ENCODE results near the gene LCN12. TPM values are rescaled to one million over a fixed set of nuclear protein-coding genes. Genes with fewer than 3 reads are reported as not detected.

Gene LCN12
- polyA plus RNA-seq, 1 of the 3 experiments (the other 2 are of a cell fraction) = 0.87 TPM

DNA sequence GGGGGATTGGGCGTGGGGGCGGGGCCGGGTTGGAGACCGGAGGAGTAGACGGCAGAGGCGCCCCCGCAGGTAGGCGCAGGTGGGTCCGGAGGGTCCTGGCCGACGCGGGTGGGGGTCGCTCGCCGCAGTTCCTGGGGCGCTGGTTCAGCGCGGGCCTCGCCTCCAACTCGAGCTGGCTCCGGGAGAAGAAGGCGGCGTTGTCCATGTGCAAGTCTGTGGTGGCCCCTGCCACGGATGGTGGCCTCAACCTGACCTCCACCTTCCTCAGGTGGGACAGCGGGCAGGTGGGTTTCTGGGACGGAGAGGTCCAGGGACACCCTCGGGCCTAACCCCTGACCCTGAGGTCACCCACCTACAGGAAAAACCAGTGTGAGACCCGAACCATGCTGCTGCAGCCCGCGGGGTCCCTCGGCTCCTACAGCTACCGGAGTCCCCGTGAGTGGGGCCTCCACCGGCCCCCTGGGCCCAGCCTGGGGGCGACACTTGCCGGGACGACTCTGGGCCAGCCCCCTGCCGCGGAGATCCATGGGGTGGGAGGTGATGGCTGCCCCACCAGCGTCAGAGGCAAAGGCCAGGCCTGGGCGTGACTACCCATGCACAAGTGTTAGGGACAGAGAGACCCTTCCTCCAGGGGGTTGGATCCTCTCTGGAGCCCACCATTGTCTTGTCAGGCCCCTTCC, 26.9 kb downstream of the LCN12 start:
- Histone ChIP-seq H3K36me3 (replicated peaks in 1 of 2; ENCODE audit: control insufficient read depth in 1 of 2, insufficient read depth in 2 of 2, low read length in 1 of 2) (no peaks in the 10 kb centered on the region), H3F3A (replicated peaks; ENCODE audit: insufficient read depth) (peaks cover 4% of the 10 kb centered on the region), H4K20me1 (ENCODE audit: insufficient read depth) (no peaks in the 10 kb centered on the region), H3K9me3 (no peaks in the 10 kb centered on the region), H3K79me2 (ENCODE audit: insufficient read depth) (no peaks in the 10 kb centered on the region), H3K4me2 (no peak overlapping the region), H3K9ac (no peak overlapping the region), H3K4me1 (ENCODE audit: control insufficient read depth in 1 of 2, insufficient read depth in 2 of 2, low read depth in 1 of 2, low read length in 1 of 2) (peaks cover 0 to 28% of the 10 kb centered on the region in 2 experiments; a peak in 1 of 4 replicates), H3K9me2 (no peaks in the 10 kb centered on the region), H3K4me3 (ENCODE audit: low read depth in 2 of 2, low read length in 1 of 2) (no peak overlapping the region), H2AFZ (ENCODE audit: low read depth) (no peak overlapping the region), H3K27me3 (ENCODE audit: insufficient read depth) (no peaks in the 10 kb centered on the region), H3K27ac (ENCODE audit: low read depth in 2 of 2, low read length in 1 of 2) (no peak overlapping the region)
- ChIA-PET CTCF (interaction anchor here (1.4 to 1.8 kb wide), 2 partner anchors 31 to 55 kb away, joined by 4 to 9 read pairs; no protein-coding TSS in a partner anchor), POLR2A (no interaction called here)
- TF ChIP-seq TCF12 (IDR thresholded peaks at IDR 0.05) (no peak), SIN3A (IDR thresholded peaks at IDR 0.05; ENCODE audit: borderline replicate concordance, low read depth, low read length) (no peak), FOSL2 (IDR thresholded peaks at IDR 0.05; ENCODE audit: borderline replicate concordance, low read depth) (no peak), YY1 (IDR thresholded peaks at IDR 0.05; ENCODE audit: low read depth) (no peak), CTCF (IDR thresholded peaks at IDR 0.05) (no peak), TAF1 (IDR thresholded peaks at IDR 0.05; ENCODE audit: borderline replicate concordance, low read depth, low read length) (no peak), EP300 (IDR thresholded peaks at IDR 0.05; ENCODE audit: borderline replicate concordance in 1 of 2, low read depth in 1 of 2, low read length in 1 of 2) (no peak)
- no peak for DNase-seq
- WGBS (ENCODE audit: low lambda C conversion rate) = no CpG with 5 or more reads among the region's 41 CpGs

- Histone ChIP-seq H3K4me2 (no peak overlapping the region), H3K79me2 (ENCODE audit: insufficient read depth) (no peaks in the 10 kb centered on the region), H2AFZ (ENCODE audit: low read depth) (no peak overlapping the region), H3K9ac (no peak overlapping the region), H3K9me2 (no peaks in the 10 kb centered on the region), H3K27me3 (ENCODE audit: insufficient read depth) (no peaks in the 10 kb centered on the region), H3F3A (replicated peaks; ENCODE audit: insufficient read depth) (peaks cover 4% of the 10 kb centered on the region), H3K4me1 (ENCODE audit: control insufficient read depth in 1 of 2, insufficient read depth in 2 of 2, low read depth in 1 of 2, low read length in 1 of 2) (peaks cover 0 to 27% of the 10 kb centered on the region in 2 experiments; a peak in 1 of 4 replicates), H3K36me3 (replicated peaks in 1 of 2; ENCODE audit: control insufficient read depth in 1 of 2, insufficient read depth in 2 of 2, low read length in 1 of 2) (no peaks in the 10 kb centered on the region), H3K27ac (ENCODE audit: low read depth in 2 of 2, low read length in 1 of 2) (no peak overlapping the region), H3K9me3 (no peaks in the 10 kb centered on the region), H4K20me1 (ENCODE audit: insufficient read depth) (no peaks in the 10 kb centered on the region), H3K4me3 (ENCODE audit: low read depth in 2 of 2, low read length in 1 of 2) (no peak overlapping the region)
- POLR2A ChIA-PET = no interaction called here
- CTCF ChIA-PET = interaction anchor here (1.4 to 3.6 kb wide), 2 partner anchors 49 to 55 kb away, joined by 4 to 14 read pairs; partner anchors contain the start of gene ABCA2
- DNase-seq = no peak
- WGBS (ENCODE audit: low lambda C conversion rate) = 89% methylated on average over 5 of the region's 26 CpGs
- TF ChIP-seq CHD2 (IDR thresholded peaks at IDR 0.05; ENCODE audit: low read length, partially characterized antibody) = no peak
- TF ChIP-seq SMC3 (IDR thresholded peaks at IDR 0.05; ENCODE audit: low read depth, low read length) = no peak
- TF ChIP-seq ZBTB33 (IDR thresholded peaks at IDR 0.05; ENCODE audit: borderline replicate concordance, low read depth) = no peak
- TF ChIP-seq FOSL2 (IDR thresholded peaks at IDR 0.05; ENCODE audit: borderline replicate concordance, low read depth) = no peak
- no peak for TF ChIP-seq TCF12 (IDR thresholded peaks at IDR 0.05)
- no peak for TF ChIP-seq REST (IDR thresholded peaks at IDR 0.05; ENCODE audit: low read depth, low read length)
- no peak for TF ChIP-seq ELF1 (IDR thresholded peaks at IDR 0.05)
- no peak for TF ChIP-seq SIN3A (IDR thresholded peaks at IDR 0.05; ENCODE audit: borderline replicate concordance, low read depth, low read length)
- no peak for TF ChIP-seq NFIC (IDR thresholded peaks at IDR 0.05; ENCODE audit: borderline replicate concordance)
- no peak for TF ChIP-seq YY1 (IDR thresholded peaks at IDR 0.05; ENCODE audit: low read depth)
- TF ChIP-seq CTCF (IDR thresholded peaks at IDR 0.05) = no peak
- no peak for TF ChIP-seq POLR2AphosphoS5 (IDR thresholded peaks at IDR 0.05; ENCODE audit: low read depth, low read length)
Measured at GRCh38 chr9:136979769-136980587, 27.9 kb downstream of the LCN12 start.

Data from SK-N-SH (cell line).